NCI-H2196 treated with DMSO at 0.1 percent for 48 hours (cell line): ENCODE data around the gene CARD11.

ENCODE experiments used
- DNase-seq: peaks from one replicate; lab custom pipeline; 2025; ENCODE audit not compliant: unreplicated experiment; lab: John Stamatoyannopoulos, UW

Gene CARD11

DNA sequence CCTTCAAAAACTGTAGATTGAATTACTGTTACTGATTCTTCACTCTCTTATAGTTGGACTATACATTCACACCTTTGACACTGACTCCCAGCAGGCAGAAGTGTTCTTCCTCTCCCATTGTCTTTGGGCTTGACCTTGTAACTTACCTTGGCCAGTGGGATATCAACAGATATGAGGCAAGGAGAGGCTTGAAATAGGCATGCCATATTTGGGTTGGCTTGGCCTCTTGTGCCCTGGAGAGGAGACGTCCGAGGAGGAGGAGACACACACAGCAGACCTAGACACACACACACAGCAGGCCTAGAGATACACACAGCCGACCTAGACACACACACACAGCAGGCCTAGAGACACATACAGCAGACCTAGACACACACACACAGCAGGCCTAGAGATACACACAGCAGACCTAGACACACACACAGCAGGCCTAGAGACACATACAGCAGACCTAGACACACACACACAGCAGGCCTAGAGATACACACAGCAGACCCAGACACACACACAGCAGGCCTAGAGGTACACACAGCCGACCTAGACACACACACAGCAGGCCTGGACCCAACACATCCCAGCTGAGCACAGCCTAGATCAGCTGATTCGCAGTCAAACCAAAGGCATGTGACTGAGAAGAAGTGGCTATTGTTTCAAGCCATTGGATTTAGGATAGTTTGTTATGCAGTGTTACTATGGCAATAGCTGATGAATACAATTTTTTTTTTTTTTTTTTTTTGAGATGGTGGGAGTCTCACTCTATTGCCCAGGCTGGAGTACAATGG, 187.1 kb downstream of the CARD11 start:
- no peak for DNase-seq
